Astrocyte (in vitro differentiated cells and primary cell): ENCODE measurements around the gene MOB3C. TPM values are rescaled to one million over a fixed set of nuclear protein-coding genes. Genes with fewer than 3 reads are reported as not detected.

ENCODE experiments used
- DNase-seq: peaks from one replicate; pipeline ENCODE4 v3.0.0-alpha.2; 2010; ENCODE audit warnings: low read depth
- FAIRE-seq: peaks from 2 replicates; lab custom pipeline; 2011; peaks lifted over from hg19 to GRCh38; lab: Jason Lieb, UNC
- H2AFZ ChIP-seq: 2 replicates; pipeline ENCODE4 v1.6.0; 2012; ENCODE audit warnings: low read depth, low read length, inconsistent platforms
- H3K27ac ChIP-seq: 2 replicates; pipeline ENCODE4 v1.5.1; 2011; ENCODE audit warnings: low read depth, low read length, inconsistent platforms
- H3K27me3 ChIP-seq: 2 replicates; pipeline ENCODE4 v1.6.0; 2011; ENCODE audit warnings: low read length, inconsistent platforms; ENCODE audit not compliant: insufficient read depth
- H3K36me3 ChIP-seq: 2 replicates; pipeline ENCODE4 v1.5.1; 2011; ENCODE audit warnings: low read length, inconsistent platforms; ENCODE audit not compliant: insufficient read depth
- H3K4me1 ChIP-seq: 2 replicates; pipeline ENCODE4 v1.5.1; 2011; ENCODE audit warnings: low read length, inconsistent platforms; ENCODE audit not compliant: insufficient read depth
- H3K4me2 ChIP-seq: 2 replicates; pipeline ENCODE4 v1.6.0; 2012; ENCODE audit warnings: low read length, inconsistent platforms
- H3K4me3 ChIP-seq: 2 replicates; pipeline ENCODE4 v1.5.1; 2011; ENCODE audit warnings: low read depth, mild to moderate bottlenecking, low read length, inconsistent platforms; ENCODE audit not compliant: insufficient read depth
- H3K79me2 ChIP-seq: 2 replicates; pipeline ENCODE4 v1.6.0; 2012; ENCODE audit warnings: mild to moderate bottlenecking, low read length, inconsistent platforms; ENCODE audit not compliant: insufficient read depth
- H3K9ac ChIP-seq: 2 replicates; pipeline ENCODE4 v1.6.0; 2012; ENCODE audit warnings: mild to moderate bottlenecking, low read length, inconsistent platforms
- H3K9me3 ChIP-seq: 2 replicates; pipeline ENCODE4 v1.5.1; 2012; ENCODE audit warnings: low read depth, mild to moderate bottlenecking, low read length, inconsistent platforms; ENCODE audit not compliant: insufficient read depth
- H4K20me1 ChIP-seq: 2 replicates; pipeline ENCODE4 v1.6.0; 2012; ENCODE audit warnings: low read length, inconsistent platforms; ENCODE audit not compliant: insufficient read depth
- H3K27ac Mint-ChIP-seq: one replicate; pipeline ENCODE4 v1.8.0; 2021; ENCODE audit warnings: mild to moderate bottlenecking, mixed read lengths; ENCODE audit not compliant: unreplicated experiment
- H3K27me3 Mint-ChIP-seq: one replicate; pipeline ENCODE4 v1.8.0; 2021; ENCODE audit warnings: low read depth, mixed read lengths; ENCODE audit not compliant: unreplicated experiment
- H3K36me3 Mint-ChIP-seq: one replicate; pipeline ENCODE4 v1.8.0; 2021; ENCODE audit warnings: low read depth, mixed read lengths; ENCODE audit not compliant: unreplicated experiment
- H3K4me1 Mint-ChIP-seq: one replicate; pipeline ENCODE4 v1.8.0; 2021; ENCODE audit warnings: low read depth, mixed read lengths; ENCODE audit not compliant: unreplicated experiment
- H3K4me3 Mint-ChIP-seq: one replicate; pipeline ENCODE4 v1.8.0; 2021; ENCODE audit warnings: mild to moderate bottlenecking, moderate library complexity, mixed read lengths; ENCODE audit not compliant: unreplicated experiment
- H3K9me3 Mint-ChIP-seq: one replicate; pipeline ENCODE4 v1.8.0; 2021; ENCODE audit warnings: mild to moderate bottlenecking, mixed read lengths; ENCODE audit not compliant: unreplicated experiment
- EZH2 ChIP-seq: IDR thresholded peaks from 2 replicates; pipeline ENCODE4 v1.6.1; 2012; ENCODE audit warnings: mild to moderate bottlenecking, low read length, inconsistent platforms; ENCODE audit not compliant: insufficient read depth
- total RNA-seq: library from RNA; stranded (reverse); gene quantifications from 2 replicates; pipeline ENCODE4 v1.2.1, GENCODE V29; 2021
- TF ChIP-seq, protein P1 (sequence below): IDR thresholded peaks from 2 replicates; pipeline ENCODE4 v1.5.1; 2011; ENCODE audit warnings: low read depth, mild to moderate bottlenecking, inconsistent platforms, low read length, moderate library complexity; ENCODE audit not compliant: insufficient read depth

The MOB3C gene
- total RNA-seq, 1 donor from 2014 or later: 4.8 TPM

DNA sequence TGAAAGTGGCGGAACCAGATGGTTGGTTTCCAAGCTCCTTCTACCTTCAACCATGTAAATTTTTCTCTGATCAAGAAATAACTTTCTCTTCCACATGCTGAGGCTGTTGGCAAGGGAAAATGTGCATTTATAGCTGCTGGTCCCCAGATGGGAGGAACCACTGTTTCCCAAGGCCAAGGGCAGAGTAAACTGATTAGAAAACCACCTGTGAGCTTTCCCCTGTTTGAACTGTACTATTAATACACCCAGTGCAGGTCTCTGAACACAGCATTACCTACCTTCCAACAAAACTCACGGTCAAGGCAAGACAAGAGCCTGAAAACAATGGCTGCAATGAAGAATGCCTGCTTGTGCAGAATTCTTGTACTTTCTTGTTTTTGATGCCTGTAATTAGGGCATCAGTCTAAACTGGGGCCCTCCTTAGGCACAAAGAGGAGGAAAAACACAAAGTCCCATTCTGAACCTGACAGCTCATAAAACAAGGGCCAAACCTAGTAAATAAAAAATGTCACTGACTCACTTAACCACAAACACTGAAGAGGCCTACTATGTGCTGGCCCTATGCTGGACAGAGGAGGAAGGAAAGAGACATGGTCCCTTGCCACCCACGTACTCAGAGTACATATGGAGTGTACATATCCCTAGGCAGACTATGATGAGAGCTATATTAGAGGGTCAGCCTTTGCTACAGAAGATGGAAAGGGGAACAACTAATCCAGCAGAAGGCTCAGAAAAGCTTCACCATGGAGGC lies 15.2 kb downstream of the MOB3C start:
- H3K4me1 Mint-ChIP-seq: peaks cover 9% of the 10 kb centered on the region
- H3K27me3 Mint-ChIP-seq: no peaks in the 10 kb centered on the region
- Histone ChIP-seq H3K4me3 (no peak overlapping the region), H3K4me2 (no peak overlapping the region), H3K79me2 (peaks cover 8% of the 10 kb centered on the region), H3K4me1 (peaks cover 5% of the 10 kb centered on the region), H3K9ac (no peak overlapping the region), H3K36me3 (no peaks in the 10 kb centered on the region), H4K20me1 (peaks cover 28% of the 10 kb centered on the region), H3K27me3 (no peaks in the 10 kb centered on the region), H2AFZ (no peak overlapping the region), H3K27ac (no peak overlapping the region), H3K9me3 (no peaks in the 10 kb centered on the region)
- FAIRE-seq: no peak
- H3K27ac Mint-ChIP-seq: no peak overlapping the region
- no peak overlapping the region for H3K4me3 Mint-ChIP-seq
- no peaks in the 10 kb centered on the region for H3K9me3 Mint-ChIP-seq
- no peak for TF ChIP-seq EZH2
- TF ChIP-seq, protein P1, sequence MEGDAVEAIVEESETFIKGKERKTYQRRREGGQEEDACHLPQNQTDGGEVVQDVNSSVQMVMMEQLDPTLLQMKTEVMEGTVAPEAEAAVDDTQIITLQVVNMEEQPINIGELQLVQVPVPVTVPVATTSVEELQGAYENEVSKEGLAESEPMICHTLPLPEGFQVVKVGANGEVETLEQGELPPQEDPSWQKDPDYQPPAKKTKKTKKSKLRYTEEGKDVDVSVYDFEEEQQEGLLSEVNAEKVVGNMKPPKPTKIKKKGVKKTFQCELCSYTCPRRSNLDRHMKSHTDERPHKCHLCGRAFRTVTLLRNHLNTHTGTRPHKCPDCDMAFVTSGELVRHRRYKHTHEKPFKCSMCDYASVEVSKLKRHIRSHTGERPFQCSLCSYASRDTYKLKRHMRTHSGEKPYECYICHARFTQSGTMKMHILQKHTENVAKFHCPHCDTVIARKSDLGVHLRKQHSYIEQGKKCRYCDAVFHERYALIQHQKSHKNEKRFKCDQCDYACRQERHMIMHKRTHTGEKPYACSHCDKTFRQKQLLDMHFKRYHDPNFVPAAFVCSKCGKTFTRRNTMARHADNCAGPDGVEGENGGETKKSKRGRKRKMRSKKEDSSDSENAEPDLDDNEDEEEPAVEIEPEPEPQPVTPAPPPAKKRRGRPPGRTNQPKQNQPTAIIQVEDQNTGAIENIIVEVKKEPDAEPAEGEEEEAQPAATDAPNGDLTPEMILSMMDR: no peak
- peaks cover 2% of the 10 kb centered on the region for H3K36me3 Mint-ChIP-seq
- no peak for DNase-seq

DNA sequence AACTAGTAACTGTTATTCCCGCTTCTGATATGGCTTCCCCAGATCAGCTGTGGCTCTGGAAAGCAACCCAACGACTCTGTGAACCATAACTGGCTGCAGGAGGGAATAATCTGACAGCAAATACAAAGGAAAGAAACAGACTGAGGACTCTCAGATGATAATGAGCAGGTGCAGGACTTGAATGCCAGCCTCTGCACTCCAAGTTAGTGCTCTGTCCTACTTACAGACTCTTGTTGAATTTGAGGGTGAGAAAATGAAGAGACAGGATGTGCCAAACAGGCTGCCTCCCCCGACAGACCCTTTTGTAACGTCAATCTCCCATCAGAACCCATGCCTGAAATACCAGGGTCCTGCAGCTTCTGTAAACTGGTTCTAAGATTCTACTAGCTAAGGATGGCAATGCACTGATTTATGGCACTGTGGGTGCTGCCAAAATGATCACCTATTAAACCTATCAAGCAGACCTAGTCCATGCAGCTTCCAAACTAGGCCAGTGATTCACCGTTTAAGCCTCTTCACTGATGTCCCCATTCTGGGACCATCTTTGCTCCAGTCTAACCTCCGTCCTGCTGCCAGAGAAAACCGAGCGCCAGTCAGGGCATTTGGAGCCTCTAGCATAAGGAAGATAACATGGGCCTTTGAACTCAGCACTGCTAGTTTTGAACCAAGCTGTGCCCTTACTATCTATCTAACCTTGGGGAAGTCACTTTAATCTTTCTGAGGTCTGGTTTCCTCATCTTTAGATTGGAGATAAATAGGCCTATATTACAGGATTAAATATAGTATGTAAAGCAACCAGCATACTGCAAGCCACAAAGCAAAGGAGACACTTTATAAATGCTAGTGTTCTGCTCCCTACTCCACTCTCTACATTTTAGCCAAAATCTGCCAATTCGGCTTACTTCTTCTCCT lies 17.3 kb downstream of the MOB3C start:
- Histone ChIP-seq H3K9me3 (no peaks in the 10 kb centered on the region), H2AFZ (no peak overlapping the region), H3K27ac (no peak overlapping the region), H4K20me1 (peaks cover 28% of the 10 kb centered on the region), H3K4me3 (no peak overlapping the region), H3K27me3 (no peaks in the 10 kb centered on the region), H3K4me1 (peaks cover 5% of the 10 kb centered on the region), H3K79me2 (peaks cover 8% of the 10 kb centered on the region), H3K4me2 (no peak overlapping the region), H3K9ac (no peak overlapping the region), H3K36me3 (no peaks in the 10 kb centered on the region)
- Mint-ChIP-seq H3K4me1 (peaks cover 14% of the 10 kb centered on the region), H3K36me3 (peaks cover 5% of the 10 kb centered on the region), H3K4me3 (no peak overlapping the region), H3K27ac (no peak overlapping the region), H3K9me3 (no peaks in the 10 kb centered on the region), H3K27me3 (no peaks in the 10 kb centered on the region)
- no peak for TF ChIP-seq EZH2
- no peak for DNase-seq
- no peak for FAIRE-seq

DNA sequence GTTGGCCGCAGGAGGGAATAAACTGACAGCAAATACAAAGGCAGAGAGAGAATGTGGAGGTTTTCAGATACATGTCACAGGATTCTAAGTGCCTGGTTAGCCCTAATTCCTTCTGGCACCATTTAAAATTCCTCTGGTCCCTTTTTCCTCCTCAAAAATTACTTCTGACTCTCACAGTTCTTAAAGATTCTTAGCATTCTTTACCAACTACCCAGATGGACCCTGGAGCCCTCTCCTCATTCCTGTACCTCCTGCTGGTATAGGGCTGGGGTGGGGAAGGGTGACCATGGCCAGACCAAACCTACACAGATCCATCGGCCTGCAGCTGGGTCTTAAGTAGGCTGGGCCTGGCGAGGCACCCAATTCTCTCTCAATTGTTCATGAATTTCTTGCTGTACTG lies 19.8 kb downstream of the MOB3C start:
- no peak for TF ChIP-seq EZH2
- TF ChIP-seq, protein P1: no peak
- Histone ChIP-seq H3K9ac (no peak overlapping the region), H3K27me3 (no peaks in the 10 kb centered on the region), H3K27ac (no peak overlapping the region), H3K4me3 (no peak overlapping the region), H3K4me2 (no peak overlapping the region), H3K79me2 (no peaks in the 10 kb centered on the region), H2AFZ (no peak overlapping the region), H3K4me1 (no peaks in the 10 kb centered on the region), H3K36me3 (peaks cover 5% of the 10 kb centered on the region), H3K9me3 (no peaks in the 10 kb centered on the region), H4K20me1 (peaks cover 20% of the 10 kb centered on the region)
- no peaks in the 10 kb centered on the region for H3K27me3 Mint-ChIP-seq
- DNase-seq (no peak), FAIRE-seq (no peak)
- H3K9me3 Mint-ChIP-seq: no peaks in the 10 kb centered on the region
- no peak overlapping the region for H3K27ac Mint-ChIP-seq
- peaks cover 12% of the 10 kb centered on the region for H3K4me1 Mint-ChIP-seq
- H3K36me3 Mint-ChIP-seq: peaks cover 16% of the 10 kb centered on the region
- H3K4me3 Mint-ChIP-seq: no peak overlapping the region
